HCEC 1CT (cell line): Measurements from ENCODE around the gene IP6K3.

Experiments used
- DNase-seq: peaks from one replicate; pipeline ENCODE4 v3.0.0-alpha.2; 2017

IP6K3 gene

GRCh38 chr6:33686225-33686924, 60.3 kb downstream of the IP6K3 start:
- no peak for DNase-seq

- no peak for DNase-seq
These were observed 61.1 kb downstream of the IP6K3 start for GRCh38 chr6:33685411-33686224.

DNA sequence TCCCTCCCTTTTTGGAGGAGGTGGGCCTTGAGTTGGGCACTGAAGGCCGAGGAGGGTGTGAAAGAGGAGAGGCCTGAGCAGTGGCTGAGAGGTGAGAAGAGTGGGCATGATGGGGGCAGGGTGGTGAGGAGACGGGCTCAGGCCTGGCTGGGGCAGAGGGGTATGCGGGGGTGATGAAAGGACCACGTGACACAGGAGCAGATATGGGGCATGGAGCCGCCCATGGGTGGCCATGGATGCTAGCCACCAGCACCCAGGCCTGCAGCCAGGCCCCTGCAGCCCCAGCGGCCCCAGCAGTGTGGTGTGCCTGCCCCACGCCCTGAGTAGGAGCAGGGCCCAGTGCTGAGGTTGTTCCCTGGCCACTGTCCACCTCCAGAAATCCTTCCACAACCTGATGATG, 61.7 kb downstream of the IP6K3 start:
- no peak for DNase-seq

DNA sequence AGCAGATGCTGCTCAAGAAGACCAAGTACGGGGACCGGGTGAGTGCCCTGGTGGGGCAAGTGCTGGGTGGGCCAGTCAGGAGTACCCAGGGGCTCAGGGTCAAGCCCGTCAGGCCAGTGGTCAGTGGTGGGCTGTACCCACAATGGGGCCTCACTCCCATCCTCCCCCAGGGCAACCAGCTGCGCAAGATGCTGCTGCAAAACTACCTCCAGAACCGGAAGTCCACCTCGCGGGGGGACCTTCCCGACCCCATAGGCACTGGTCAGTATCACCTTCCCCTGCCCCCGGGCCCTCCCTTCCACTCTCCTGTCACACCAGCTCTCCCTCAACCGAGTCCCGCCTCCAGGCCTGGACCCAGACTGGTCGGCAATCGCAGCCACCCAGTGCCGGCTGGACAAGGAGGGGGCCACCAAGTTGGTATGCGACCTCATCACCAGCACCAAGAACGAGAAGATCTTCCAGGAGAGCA, 62.2 kb downstream of the IP6K3 start:
- DNase-seq: no peak

DNA sequence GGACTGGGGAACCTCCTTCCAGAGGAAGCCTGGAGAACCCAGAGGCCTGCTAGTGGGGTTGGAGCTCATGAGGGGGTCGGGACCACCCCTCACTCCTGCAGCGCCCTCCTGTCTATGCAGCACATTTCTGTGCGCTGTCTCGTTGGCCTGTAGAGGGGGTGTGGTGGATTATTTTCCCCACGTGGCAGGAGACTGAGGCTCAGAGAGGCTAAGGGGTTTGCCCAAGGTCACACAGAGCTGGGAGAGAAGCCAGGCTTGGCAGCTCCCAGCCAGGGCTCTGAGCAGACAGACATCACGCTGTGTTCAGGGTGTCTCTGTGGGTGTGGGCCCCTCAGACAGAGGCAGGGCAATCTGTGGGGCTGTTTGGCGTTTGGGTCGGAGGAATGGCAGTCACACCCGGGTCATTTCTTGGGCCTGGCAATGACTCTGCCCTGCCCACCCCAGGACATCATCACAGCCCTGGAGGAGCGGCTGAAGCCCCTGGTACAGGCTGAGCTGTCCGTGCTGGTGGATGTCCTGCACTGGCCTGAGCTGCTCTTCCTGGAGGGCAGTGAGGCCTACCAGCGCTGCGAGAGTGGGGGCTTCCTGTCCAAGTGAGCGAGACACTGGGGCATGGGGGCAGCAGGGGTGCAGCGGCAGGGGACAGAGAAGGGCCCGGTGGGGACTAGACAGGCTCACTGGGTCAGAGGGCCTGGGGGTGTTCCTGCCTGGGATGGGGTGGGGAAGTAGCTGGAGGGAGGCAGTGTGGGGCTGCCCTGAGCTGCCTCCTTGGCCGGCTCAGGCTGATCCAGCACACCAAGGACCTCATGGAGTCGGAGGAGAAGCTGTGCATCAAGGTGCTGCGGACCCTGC, 62.9 kb downstream of the IP6K3 start:
- DNase-seq: no peak

DNA sequence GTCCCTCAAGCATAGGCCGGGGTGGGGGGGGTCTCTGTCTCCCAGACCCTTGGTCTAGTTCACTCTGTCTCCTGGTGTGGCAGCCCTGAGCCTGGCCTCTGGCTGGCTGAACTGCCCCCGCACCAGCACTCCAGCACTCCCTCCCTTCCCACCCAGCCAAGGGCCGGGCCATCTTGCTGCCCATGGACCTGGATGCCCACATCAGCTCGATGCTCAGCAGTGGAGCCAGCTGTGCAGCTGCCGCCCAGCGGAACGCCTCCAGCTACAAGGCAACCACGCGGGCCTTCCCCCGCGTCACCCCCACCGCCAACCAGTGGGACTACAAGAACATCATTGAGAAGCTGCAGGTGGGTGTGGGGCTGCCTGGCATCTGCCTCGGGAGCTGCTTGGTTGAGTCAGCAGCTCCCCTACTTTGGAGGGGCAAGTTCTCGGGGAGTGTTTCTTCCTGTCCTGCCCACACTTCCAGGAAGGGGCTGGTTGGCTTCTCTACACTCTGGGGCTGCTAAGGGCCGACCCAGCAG, 63.6 kb downstream of the IP6K3 start:
- DNase-seq: no peak

DNA sequence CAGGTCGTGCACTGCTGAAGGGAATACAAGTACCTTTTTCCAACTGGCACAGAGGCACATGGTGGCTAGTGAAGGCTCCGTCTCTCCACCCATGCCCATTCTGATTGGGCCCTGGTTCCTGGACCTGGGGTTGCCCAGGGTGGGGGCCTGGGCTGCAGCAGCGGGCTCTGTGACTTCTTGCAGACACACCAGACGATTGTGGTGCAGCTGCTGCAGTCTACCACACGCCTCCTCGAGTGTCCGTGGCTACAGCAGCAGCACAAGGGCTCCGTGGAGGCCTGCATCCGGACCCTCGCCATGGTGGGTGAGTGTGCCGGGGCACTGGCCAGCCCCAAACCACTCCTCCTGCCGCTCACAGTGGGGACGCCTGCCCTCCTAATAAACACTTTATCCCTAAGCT, 64.4 kb downstream of the IP6K3 start:
- DNase-seq: no peak

- no peak for DNase-seq
These were observed 66.9 kb downstream of the IP6K3 start for GRCh38 chr6:33679761-33680160.

DNA sequence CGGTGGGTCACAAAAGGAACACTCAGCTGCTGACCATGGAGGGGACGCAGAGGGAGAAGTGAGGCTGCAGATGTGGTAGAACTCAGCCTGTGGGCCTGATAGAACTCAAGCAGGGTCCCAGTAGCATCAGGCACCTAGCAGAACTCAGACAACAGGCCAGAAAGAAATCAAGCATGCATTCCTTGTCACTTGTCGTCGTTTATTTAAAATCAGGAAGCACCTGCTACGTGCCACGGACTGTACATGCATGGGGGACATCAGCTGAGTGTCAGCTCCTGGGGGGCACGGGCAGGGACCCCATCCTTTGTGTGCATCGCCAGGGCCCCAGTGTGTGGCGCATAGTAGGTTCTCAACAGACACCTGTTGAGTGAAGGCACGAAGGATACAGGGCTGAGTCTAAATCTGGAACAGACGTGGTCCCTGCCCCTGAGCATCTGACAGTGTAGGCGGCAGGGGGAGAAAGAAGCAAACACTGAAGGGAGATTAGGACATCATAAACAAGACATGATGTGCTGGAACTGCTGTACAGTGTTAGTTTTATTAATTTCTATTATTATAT, 67.7 kb downstream of the IP6K3 start:
- no peak for DNase-seq

DNA sequence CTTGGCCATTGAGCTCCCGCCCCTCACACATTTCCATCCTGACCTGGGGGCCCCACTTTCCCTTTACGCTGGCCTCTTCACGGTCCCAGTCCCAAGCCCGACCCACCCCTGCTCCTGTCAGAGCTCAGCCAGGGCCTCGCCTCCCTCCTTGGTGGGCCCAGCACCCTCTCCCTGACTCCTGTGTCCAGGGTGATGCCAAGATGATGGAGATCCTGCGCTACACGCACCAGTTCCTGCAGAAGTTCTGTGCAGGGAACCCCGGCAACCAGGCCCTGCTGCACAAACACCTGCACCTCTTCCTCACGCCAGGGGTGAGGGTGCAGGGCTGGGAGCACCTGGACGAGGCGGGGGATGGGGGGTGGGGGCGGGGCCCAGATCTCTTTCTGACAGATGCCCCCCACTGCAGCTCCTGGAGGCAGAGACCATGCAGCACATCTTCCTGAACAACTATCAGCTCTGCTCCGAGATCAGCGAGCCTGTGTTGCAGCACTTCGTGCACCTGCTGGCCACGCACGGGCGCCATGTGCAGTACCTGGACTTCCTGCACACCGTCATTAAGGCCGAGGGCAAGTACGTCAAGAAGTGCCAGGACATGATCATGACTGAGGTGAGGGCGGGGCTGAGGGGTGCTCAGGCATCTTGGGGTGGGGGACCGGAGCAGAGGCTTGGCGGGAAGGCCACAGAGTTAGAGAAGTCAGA, 68.3 kb downstream of the IP6K3 start:
- no peak for DNase-seq

- DNase-seq: no peak
These were observed 69.0 kb downstream of the IP6K3 start for GRCh38 chr6:33677689-33678088.

- peak; percentile 47 for DNase-seq
These were observed 69.5 kb downstream of the IP6K3 start for GRCh38 chr6:33677143-33677660.

GRCh38 chr6:33676416-33677142, 70.1 kb downstream of the IP6K3 start:
- no peak for DNase-seq

GRCh38 chr6:33675968-33676367, 70.7 kb downstream of the IP6K3 start:
- no peak for DNase-seq

DNA sequence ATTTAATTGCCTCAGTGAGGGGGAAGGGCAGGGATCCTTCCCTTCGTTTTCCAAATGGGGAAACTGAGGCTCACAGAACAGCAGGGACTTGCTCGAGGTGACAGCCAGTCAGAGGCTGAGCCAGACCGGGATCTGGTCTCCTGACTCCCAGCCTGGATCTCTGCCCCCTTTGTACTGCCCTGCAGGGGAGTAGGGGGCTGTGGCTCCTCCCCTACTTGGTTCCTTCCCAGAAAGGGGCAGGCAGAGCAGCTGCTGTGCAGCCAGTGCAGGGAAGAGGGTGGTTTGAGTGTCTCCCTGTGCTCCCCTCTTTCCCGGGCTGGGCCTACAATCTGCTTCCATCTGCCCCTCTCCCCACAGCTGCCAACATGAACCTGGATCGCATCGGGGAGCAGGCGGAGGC, 72.9 kb downstream of the IP6K3 start:
- no peak for DNase-seq

DNA sequence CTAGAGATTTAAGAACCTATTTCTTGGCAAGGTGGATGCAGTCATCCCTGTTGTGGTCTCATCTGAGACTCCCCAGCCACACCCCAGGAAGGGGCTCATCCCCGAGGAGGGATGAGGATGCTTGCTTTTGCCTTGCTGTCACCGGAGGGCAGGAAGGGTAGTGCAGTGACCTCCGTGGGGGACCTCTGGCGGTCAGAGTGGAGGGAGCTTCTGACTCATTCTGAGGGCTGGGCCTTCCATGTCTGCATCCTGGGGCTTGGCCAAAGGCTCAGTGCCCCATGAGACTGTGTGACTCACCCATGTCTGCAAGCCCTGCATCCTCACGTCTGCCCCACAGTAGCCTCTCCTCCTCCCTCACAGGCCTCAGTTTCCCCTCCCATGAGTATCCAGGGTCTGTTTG, 73.9 kb downstream of the IP6K3 start:
- peak; percentile 92 for DNase-seq

DNA sequence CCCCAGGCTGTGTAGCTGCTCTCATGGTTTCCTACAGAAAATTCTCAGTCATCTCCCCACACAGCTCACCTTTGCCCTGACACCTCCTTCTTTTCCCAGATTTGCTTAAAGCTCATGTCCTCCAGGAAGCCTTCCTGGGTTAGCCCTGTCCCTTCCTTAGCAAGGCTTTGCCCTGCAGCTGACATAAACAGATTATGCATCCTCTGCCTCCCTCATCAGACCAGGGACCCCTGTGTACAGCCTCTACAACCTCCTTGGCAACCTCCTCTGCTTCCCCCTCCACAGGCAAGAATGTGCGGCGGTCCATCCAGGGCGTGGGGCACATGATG, 75.0 kb downstream of the IP6K3 start:
- DNase-seq: no peak
